HG03108 (cell line): Measurements from ENCODE around the gene SMG6.
"Not testable (repeated sequence)": the region's sequence is repeated elsewhere in the genome, so short reads cannot be mapped to it uniquely, and the experiment has no call there.

Experiments
- ATAC-seq: cut with Tn5 transposase; IDR thresholded peaks from one replicate; pipeline ENCODE4 v1.9.1; 2021; ENCODE audit warnings: moderate library complexity; ENCODE audit not compliant: unreplicated experiment

Gene SMG6

GRCh38 chr17:2181206-2181896 lies 122.2 kb downstream of the SMG6 start:
- no peak for ATAC-seq

GRCh38 chr17:2180768-2181167 lies 122.8 kb downstream of the SMG6 start:
- no peak for ATAC-seq

- ATAC-seq, result no peak
These were observed 123.8 kb downstream of the SMG6 start for GRCh38 chr17:2179615-2180295.

GRCh38 chr17:2178798-2179501 lies 124.6 kb downstream of the SMG6 start:
- no peak for ATAC-seq

- no peak for ATAC-seq
These were observed 126.3 kb downstream of the SMG6 start for GRCh38 chr17:2177235-2177811.

GRCh38 chr17:2176499-2177169 lies 127.0 kb downstream of the SMG6 start:
- no peak for ATAC-seq

- ATAC-seq, result no peak
These were observed 128.3 kb downstream of the SMG6 start for GRCh38 chr17:2175294-2175628.

- ATAC-seq, result no peak
These were observed 128.9 kb downstream of the SMG6 start for GRCh38 chr17:2174468-2175293.

GRCh38 chr17:2174014-2174413 lies 129.6 kb downstream of the SMG6 start:
- ATAC-seq, result no peak

- ATAC-seq, result no peak
These were observed 130.6 kb downstream of the SMG6 start for GRCh38 chr17:2172999-2173398.

- ATAC-seq, result no peak
These were observed 131.3 kb downstream of the SMG6 start for GRCh38 chr17:2172077-2172851.

- no peak for ATAC-seq
These were observed 131.9 kb downstream of the SMG6 start for GRCh38 chr17:2171702-2172076.

GRCh38 chr17:2170023-2170422 lies 133.6 kb downstream of the SMG6 start:
- no peak for ATAC-seq

GRCh38 chr17:2165723-2166122 lies 137.9 kb downstream of the SMG6 start:
- not testable (repeated sequence) for ATAC-seq

- ATAC-seq, result no peak
These were observed 145.2 kb downstream of the SMG6 start for GRCh38 chr17:2158396-2158780.

GRCh38 chr17:2157675-2158395 lies 145.8 kb downstream of the SMG6 start:
- ATAC-seq, result no peak

- no peak for ATAC-seq
These were observed 146.5 kb downstream of the SMG6 start for GRCh38 chr17:2157081-2157480.

GRCh38 chr17:2156666-2157065 lies 146.9 kb downstream of the SMG6 start:
- no peak for ATAC-seq

- no peak for ATAC-seq
These were observed 148.0 kb downstream of the SMG6 start for GRCh38 chr17:2155573-2155972.
